Ishikawa (cell line): ENCODE results near the gene CD8A.

ENCODE experiments used
- CEBPB ChIP-seq: IDR thresholded peaks from 2 replicates; pipeline ENCODE4 v1.6.1; 2012
- CREB1 ChIP-seq: IDR thresholded peaks from 2 replicates; pipeline ENCODE4 v1.6.1; 2012; ENCODE audit warnings: low read depth
- EGR1 ChIP-seq: IDR thresholded peaks from 2 replicates; pipeline ENCODE4 v1.6.1; 2012
- EP300 ChIP-seq: IDR thresholded peaks from 2 replicates; pipeline ENCODE4 v1.6.1; 2012; ENCODE audit warnings: borderline replicate concordance
- FOXM1 ChIP-seq: IDR thresholded peaks from 2 replicates; pipeline ENCODE4 v1.6.1; 2012; ENCODE audit warnings: low read depth, borderline replicate concordance
- MAX ChIP-seq: IDR thresholded peaks from 2 replicates; pipeline ENCODE4 v1.6.1; 2012
- NFIC ChIP-seq: IDR thresholded peaks from 2 replicates; pipeline ENCODE4 v1.6.1; 2012
- RAD21 ChIP-seq: IDR thresholded peaks from 2 replicates; pipeline ENCODE4 v1.6.1; 2012; ENCODE audit warnings: low read depth
- REST ChIP-seq: IDR thresholded peaks from 2 replicates; pipeline ENCODE4 v1.6.1; 2012; ENCODE audit warnings: low read depth, mild to moderate bottlenecking
- TAF1 ChIP-seq: IDR thresholded peaks from 2 replicates; pipeline ENCODE4 v1.6.1; 2012; ENCODE audit warnings: low read depth, mild to moderate bottlenecking
- TCF12 ChIP-seq: IDR thresholded peaks from 2 replicates; pipeline ENCODE4 v1.6.1; 2012; ENCODE audit warnings: low read depth
- TEAD4 ChIP-seq: IDR thresholded peaks from 2 replicates; pipeline ENCODE4 v1.6.1; 2012
- USF1 ChIP-seq: IDR thresholded peaks from 2 replicates; pipeline ENCODE4 v1.6.1; 2012
- YY1 ChIP-seq: IDR thresholded peaks from 2 replicates; pipeline ENCODE4 v1.6.1; 2012; ENCODE audit warnings: low read depth
- ZBTB7A ChIP-seq: IDR thresholded peaks from 2 replicates; pipeline ENCODE4 v1.6.1; 2012; ENCODE audit warnings: low read depth

The CD8A gene

GRCh38 chr2:86807133-86807467 lies 16.4 kb upstream of the CD8A start:
- TF ChIP-seq CEBPB: no peak
- TF ChIP-seq MAX: no peak
- no peak for TF ChIP-seq CREB1
- TF ChIP-seq USF1: no peak
- TF ChIP-seq NFIC: no peak
- no peak for TF ChIP-seq TCF12
- TF ChIP-seq EP300: no peak
- no peak for TF ChIP-seq TEAD4
- TF ChIP-seq YY1: no peak
- TF ChIP-seq FOXM1: no peak
- TF ChIP-seq REST: no peak
- no peak for TF ChIP-seq ZBTB7A
- TF ChIP-seq EGR1: no peak
- no peak for TF ChIP-seq TAF1

GRCh38 chr2:86806059-86806857 lies 15.5 kb upstream of the CD8A start:
- TF ChIP-seq EGR1: no peak
- TF ChIP-seq FOXM1: no peak
- no peak for TF ChIP-seq TEAD4
- TF ChIP-seq MAX: no peak
- TF ChIP-seq EP300: no peak
- no peak for TF ChIP-seq TCF12
- no peak for TF ChIP-seq NFIC
- TF ChIP-seq CREB1: no peak
- TF ChIP-seq RAD21: no peak

GRCh38 chr2:86800856-86801567 lies 10.3 kb upstream of the CD8A start:
- TF ChIP-seq EGR1 (no peak), FOXM1 (no peak), MAX (no peak), ZBTB7A (no peak), TCF12 (no peak), TAF1 (no peak), YY1 (no peak), CREB1 (no peak), TEAD4 (no peak), RAD21 (no peak), USF1 (no peak), CEBPB (no peak), REST (no peak)

GRCh38 chr2:86794861-86795260 lies 4.1 kb upstream of the CD8A start:
- no peak for TF ChIP-seq TCF12
- TF ChIP-seq EGR1: no peak
- TF ChIP-seq CREB1: no peak
- no peak for TF ChIP-seq FOXM1
- no peak for TF ChIP-seq MAX
- no peak for TF ChIP-seq USF1
- no peak for TF ChIP-seq EP300
- no peak for TF ChIP-seq CEBPB
- TF ChIP-seq YY1: no peak
- TF ChIP-seq NFIC: no peak
- no peak for TF ChIP-seq TEAD4
- no peak for TF ChIP-seq ZBTB7A
- no peak for TF ChIP-seq TAF1
- TF ChIP-seq RAD21: no peak
- TF ChIP-seq REST: no peak
